WERI-Rb-1 (cell line): ENCODE measurements around the gene BBS10.

Experiments used
- DNase-seq: peaks from one replicate; pipeline ENCODE4 v3.0.0-alpha.2; 2020
- H3K27ac ChIP-seq: fragments of 250-450 bp; sonication (Bioruptor Pico); 2 replicates; pipeline ENCODE4 v1.5.1; 2020; ENCODE audit warnings: mild to moderate bottlenecking, moderate library complexity
- H3K27me3 ChIP-seq: fragments of 250-450 bp; sonication (Bioruptor Pico); 2 replicates; pipeline ENCODE4 v1.5.1; 2021; ENCODE audit warnings: mild to moderate bottlenecking, low read depth, moderate library complexity; ENCODE audit not compliant: insufficient read depth, severe bottlenecking
- H3K36me3 ChIP-seq: fragments of 250-450 bp; sonication (Bioruptor Pico); 2 replicates; pipeline ENCODE4 v1.5.1; 2020; ENCODE audit warnings: mild to moderate bottlenecking, moderate library complexity
- H3K4me3 ChIP-seq: 2 replicates; pipeline ENCODE4 v1.5.1; 2011; ENCODE audit warnings: low read depth, mild to moderate bottlenecking, control low read depth, low read length
- H3K9me3 ChIP-seq: fragments of 250-450 bp; sonication (Bioruptor Pico); 2 replicates; pipeline ENCODE4 v1.5.1; 2021; ENCODE audit warnings: mild to moderate bottlenecking, moderate library complexity; ENCODE audit not compliant: severe bottlenecking
- CTCF ChIP-seq: IDR thresholded peaks from 2 replicates; pipeline ENCODE4 v1.5.1; 2011; ENCODE audit warnings: low read depth, mild to moderate bottlenecking, control low read depth, inconsistent platforms, low read length

BBS10 gene

GRCh38 chr12:76303365-76303764 is 44.9 kb downstream of the BBS10 start:
- H3K36me3 ChIP-seq = no peaks in the 10 kb centered on the region
- DNase-seq = no peak

GRCh38 chr12:76300297-76300665 is 47.9 kb downstream of the BBS10 start:
- H3K27me3 ChIP-seq = no peaks in the 10 kb centered on the region
- no peaks in the 10 kb centered on the region for H3K9me3 ChIP-seq
- no peak for DNase-seq
- no peak overlapping the region for H3K4me3 ChIP-seq
- H3K36me3 ChIP-seq = no peaks in the 10 kb centered on the region
- H3K27ac ChIP-seq = no peak overlapping the region
- no peak for TF ChIP-seq CTCF

More at GRCh38 chr12:76303365-76303764, 44.9 kb downstream of the BBS10 start:
- H3K4me3 ChIP-seq = no peak overlapping the region
- TF ChIP-seq CTCF = no peak
- no peak overlapping the region for H3K27ac ChIP-seq
- no peaks in the 10 kb centered on the region for H3K9me3 ChIP-seq
- no peaks in the 10 kb centered on the region for H3K27me3 ChIP-seq

DNA sequence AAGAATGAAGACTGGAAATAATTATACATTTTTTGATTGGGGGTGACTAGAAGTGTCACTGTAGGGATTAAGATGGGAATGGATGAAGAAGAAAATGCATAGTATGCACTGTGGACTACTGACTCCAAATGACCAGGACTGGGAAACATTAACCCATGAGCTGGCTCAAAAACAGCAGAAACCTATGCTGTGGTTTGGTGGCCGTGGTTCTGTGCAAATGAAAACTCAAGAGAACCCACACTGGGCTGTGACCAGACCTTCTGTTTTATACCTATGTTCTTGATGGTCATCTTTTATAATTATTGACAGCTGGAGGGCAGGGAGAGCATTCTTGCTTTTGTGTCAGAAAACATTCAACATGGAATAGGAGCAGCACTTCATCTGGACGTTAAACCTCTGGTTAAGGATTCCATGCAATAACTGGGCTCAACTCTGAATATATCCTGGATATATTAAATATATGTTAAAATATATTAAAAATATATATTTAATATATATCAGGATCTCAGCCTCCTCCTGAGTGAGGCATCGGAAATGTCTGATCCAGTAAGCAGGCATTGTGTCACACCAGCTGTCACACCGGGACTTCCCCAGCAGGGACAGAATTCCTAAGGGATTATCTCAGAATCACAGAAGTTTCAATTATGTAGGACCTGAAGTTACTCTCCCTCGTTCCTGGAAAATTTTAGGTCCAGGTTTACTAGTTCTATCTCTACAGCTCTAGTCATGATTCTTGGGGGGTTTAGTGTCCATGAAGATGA is 48.5 kb downstream of the BBS10 start:
- no peak overlapping the region for H3K27ac ChIP-seq
- no peaks in the 10 kb centered on the region for H3K9me3 ChIP-seq
- no peaks in the 10 kb centered on the region for H3K27me3 ChIP-seq
- no peak for TF ChIP-seq CTCF
- peak; percentile 58 for DNase-seq
- H3K36me3 ChIP-seq = no peaks in the 10 kb centered on the region
- no peak overlapping the region for H3K4me3 ChIP-seq
